ENCODE results near the gene WDR91. TPM values are rescaled to one million over a fixed set of nuclear protein-coding genes. Genes with fewer than 3 reads are reported as not detected.

The WDR91 gene
- total and polyA plus RNA-seq, 2 donors (not counting 3 experiments of a cell fraction or from before 2014, with no cell fraction given) = 6.7 to 7.0 TPM

DNA sequence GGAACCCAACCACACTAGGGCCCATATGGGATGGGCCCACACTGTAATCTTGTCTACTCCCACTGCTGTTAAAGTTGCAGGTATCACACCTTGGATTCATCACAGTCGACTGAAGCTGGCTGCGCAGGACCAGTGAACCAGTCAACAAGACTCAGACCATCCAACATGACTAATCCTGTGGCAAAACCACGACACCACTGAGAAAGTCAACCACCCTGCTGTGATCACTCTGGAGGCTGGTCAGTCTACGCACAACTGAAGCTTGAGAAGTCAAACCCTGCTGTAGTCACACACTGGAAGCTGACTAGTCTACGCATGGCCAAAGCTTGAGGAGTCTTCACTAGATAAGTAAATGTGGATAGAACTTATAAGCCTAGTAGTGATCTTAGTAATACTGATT, 31.2 kb downstream of the WDR91 start:
- no peak overlapping the region for H3K4me3 ChIP-seq (replicated peaks in 1 of 3; ENCODE audit: insufficient read depth in 1 of 3, low read depth in 1 of 3, low read length in 3 of 3)
- ChIA-PET POLR2A (no interaction called here), CTCF (interaction anchor here (1.2 kb wide), 1 partner anchor 94 kb away, joined by 3 read pairs; no protein-coding TSS in a partner anchor)
- H3K9me3 ChIP-seq (replicated peaks; ENCODE audit: control insufficient read depth, insufficient read depth, low read length) = peaks cover 15% of the 10 kb centered on the region
- dilution Hi-C loops (cut with MboI; ENCODE audit: extremely low pct_ligation_motif_present, low sequenced_read_pairs) (no loop called here), intact Hi-C loops (cut with micrococcal nuclease) (no loop called here)
- no peaks in the 10 kb centered on the region for H3K4me1 ChIP-seq (ENCODE audit: control insufficient read depth, extremely low read depth, insufficient read depth, low read length)
- H3K27me3 ChIP-seq (ENCODE audit: control insufficient read depth in 2 of 2, insufficient read depth in 2 of 2, low read length in 2 of 2) = no peaks in the 10 kb centered on the region
- no peak for DNase-seq (ENCODE audit: low read depth, low spot score)
- no peak overlapping the region for H3K27ac ChIP-seq (ENCODE audit: insufficient read depth, low read depth, low read length)
- TF ChIP-seq JUN (IDR thresholded peaks at IDR 0.05; ENCODE audit: borderline replicate concordance, insufficient read depth, insufficient read length, low read depth) (no peak), FOS (IDR thresholded peaks at IDR 0.05; ENCODE audit: borderline replicate concordance, insufficient read depth, low read length) (no peak), MYC (IDR thresholded peaks at IDR 0.05; ENCODE audit: low read depth, low read length) (no peak), POLR2AphosphoS5 (IDR thresholded peaks at IDR 0.05; ENCODE audit: insufficient read depth, low read depth, low read length) (no peak), GATA2 (IDR thresholded peaks at IDR 0.05; ENCODE audit: insufficient read depth, insufficient read length, low read depth, low read length) (no peak), EZH2 (IDR thresholded peaks at IDR 0.05; ENCODE audit: borderline replicate concordance, low read depth, low read length, severe bottlenecking) (no peak), POLR2A (IDR thresholded peaks at IDR 0.05; ENCODE audit: low read depth, low read length) (no peak), MAX (IDR thresholded peaks at IDR 0.05; ENCODE audit: insufficient read depth, insufficient read length) (no peak)
- TF ChIP-seq, protein P1, sequence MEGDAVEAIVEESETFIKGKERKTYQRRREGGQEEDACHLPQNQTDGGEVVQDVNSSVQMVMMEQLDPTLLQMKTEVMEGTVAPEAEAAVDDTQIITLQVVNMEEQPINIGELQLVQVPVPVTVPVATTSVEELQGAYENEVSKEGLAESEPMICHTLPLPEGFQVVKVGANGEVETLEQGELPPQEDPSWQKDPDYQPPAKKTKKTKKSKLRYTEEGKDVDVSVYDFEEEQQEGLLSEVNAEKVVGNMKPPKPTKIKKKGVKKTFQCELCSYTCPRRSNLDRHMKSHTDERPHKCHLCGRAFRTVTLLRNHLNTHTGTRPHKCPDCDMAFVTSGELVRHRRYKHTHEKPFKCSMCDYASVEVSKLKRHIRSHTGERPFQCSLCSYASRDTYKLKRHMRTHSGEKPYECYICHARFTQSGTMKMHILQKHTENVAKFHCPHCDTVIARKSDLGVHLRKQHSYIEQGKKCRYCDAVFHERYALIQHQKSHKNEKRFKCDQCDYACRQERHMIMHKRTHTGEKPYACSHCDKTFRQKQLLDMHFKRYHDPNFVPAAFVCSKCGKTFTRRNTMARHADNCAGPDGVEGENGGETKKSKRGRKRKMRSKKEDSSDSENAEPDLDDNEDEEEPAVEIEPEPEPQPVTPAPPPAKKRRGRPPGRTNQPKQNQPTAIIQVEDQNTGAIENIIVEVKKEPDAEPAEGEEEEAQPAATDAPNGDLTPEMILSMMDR (IDR thresholded peaks at IDR 0.05; ENCODE audit: extremely low read depth in 1 of 2, insufficient read depth in 1 of 2, low read depth in 1 of 2, low read length in 2 of 2) = no peak
- H3K4me2 ChIP-seq (ENCODE audit: insufficient read depth, low read length) = no peak overlapping the region
- BruUV-seq (replicated peaks) = no TSS peak
- H2AFZ ChIP-seq (ENCODE audit: low read depth, low read length) = no peak overlapping the region
- no peak for FAIRE-seq
- no peaks in the 10 kb centered on the region for H3K79me2 ChIP-seq (ENCODE audit: control insufficient read depth, insufficient read depth, low read length)
- H3K36me3 ChIP-seq (ENCODE audit: control insufficient read depth in 2 of 2, extremely low read depth in 1 of 2, insufficient read depth in 2 of 2, low read length in 2 of 2) = no peaks in the 10 kb centered on the region
- no peaks in the 10 kb centered on the region for H3K9me1 ChIP-seq (replicated peaks; ENCODE audit: control insufficient read depth, extremely low read depth, insufficient read depth, low read length)
- no peak overlapping the region for H3K9ac ChIP-seq (replicated peaks; ENCODE audit: extremely low read depth, insufficient read depth, low read length)
- no peaks in the 10 kb centered on the region for H4K20me1 ChIP-seq (replicated peaks; ENCODE audit: control insufficient read depth, extremely low read depth, insufficient read depth, low read length)

All from endothelial cell of umbilical vein (primary cell).